GM10248 (cell line): ENCODE measurements around the gene ACOXL.

Experiments used
- CTCF ChIA-PET: fragments of 300-600 bp; sonication (Branson Sonifier 250); formaldehyde crosslinking; extraction: SDS; loops from one replicate; lab custom pipeline; 2021; ENCODE audit warnings: antibody characterized with exemption; lab: Yijun Ruan, JAX
- POLR2A ChIA-PET: fragments of 350-650 bp; sonication (Branson Sonifier 250); formaldehyde crosslinking; extraction: SDS; loops from one replicate; lab custom pipeline; 2020; ENCODE audit warnings: antibody characterized with exemption; lab: Yijun Ruan, JAX
- DNase-seq: peaks from one replicate; pipeline ENCODE4 v3.0.0; 2012; ENCODE audit errors: extremely low spot score
- TF ChIP-seq, protein P1 (sequence below): IDR thresholded peaks from 2 replicates; pipeline ENCODE4 v1.5.1; 2012; ENCODE audit warnings: mild to moderate bottlenecking, low read depth; ENCODE audit errors: extremely low read depth, missing control alignments, control extremely low read depth

The ACOXL gene

DNA sequence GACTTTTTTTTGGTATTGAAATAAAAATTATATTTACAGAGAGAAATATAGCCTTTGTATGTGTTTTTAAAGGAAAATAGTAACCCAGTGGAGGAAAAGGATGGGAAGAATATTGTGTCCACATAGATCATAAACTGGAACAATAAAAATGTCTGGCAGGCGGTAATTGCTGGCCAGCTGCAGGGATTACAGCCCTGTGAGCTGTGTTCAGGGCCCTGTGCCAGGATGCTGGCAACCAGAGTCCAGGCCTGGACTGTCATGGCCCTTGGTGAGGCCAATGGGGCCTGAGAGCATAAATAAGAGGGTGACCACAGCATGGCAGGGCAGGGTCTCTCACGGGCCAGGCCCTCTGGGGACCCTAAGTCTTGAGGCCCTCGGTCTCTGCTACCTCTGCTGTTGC, 171.2 kb downstream of the ACOXL start:
- CTCF ChIA-PET = no interaction called here
- TF ChIP-seq, protein P1, sequence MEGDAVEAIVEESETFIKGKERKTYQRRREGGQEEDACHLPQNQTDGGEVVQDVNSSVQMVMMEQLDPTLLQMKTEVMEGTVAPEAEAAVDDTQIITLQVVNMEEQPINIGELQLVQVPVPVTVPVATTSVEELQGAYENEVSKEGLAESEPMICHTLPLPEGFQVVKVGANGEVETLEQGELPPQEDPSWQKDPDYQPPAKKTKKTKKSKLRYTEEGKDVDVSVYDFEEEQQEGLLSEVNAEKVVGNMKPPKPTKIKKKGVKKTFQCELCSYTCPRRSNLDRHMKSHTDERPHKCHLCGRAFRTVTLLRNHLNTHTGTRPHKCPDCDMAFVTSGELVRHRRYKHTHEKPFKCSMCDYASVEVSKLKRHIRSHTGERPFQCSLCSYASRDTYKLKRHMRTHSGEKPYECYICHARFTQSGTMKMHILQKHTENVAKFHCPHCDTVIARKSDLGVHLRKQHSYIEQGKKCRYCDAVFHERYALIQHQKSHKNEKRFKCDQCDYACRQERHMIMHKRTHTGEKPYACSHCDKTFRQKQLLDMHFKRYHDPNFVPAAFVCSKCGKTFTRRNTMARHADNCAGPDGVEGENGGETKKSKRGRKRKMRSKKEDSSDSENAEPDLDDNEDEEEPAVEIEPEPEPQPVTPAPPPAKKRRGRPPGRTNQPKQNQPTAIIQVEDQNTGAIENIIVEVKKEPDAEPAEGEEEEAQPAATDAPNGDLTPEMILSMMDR = no peak
- DNase-seq = no peak
- POLR2A ChIA-PET = no interaction called here

DNA sequence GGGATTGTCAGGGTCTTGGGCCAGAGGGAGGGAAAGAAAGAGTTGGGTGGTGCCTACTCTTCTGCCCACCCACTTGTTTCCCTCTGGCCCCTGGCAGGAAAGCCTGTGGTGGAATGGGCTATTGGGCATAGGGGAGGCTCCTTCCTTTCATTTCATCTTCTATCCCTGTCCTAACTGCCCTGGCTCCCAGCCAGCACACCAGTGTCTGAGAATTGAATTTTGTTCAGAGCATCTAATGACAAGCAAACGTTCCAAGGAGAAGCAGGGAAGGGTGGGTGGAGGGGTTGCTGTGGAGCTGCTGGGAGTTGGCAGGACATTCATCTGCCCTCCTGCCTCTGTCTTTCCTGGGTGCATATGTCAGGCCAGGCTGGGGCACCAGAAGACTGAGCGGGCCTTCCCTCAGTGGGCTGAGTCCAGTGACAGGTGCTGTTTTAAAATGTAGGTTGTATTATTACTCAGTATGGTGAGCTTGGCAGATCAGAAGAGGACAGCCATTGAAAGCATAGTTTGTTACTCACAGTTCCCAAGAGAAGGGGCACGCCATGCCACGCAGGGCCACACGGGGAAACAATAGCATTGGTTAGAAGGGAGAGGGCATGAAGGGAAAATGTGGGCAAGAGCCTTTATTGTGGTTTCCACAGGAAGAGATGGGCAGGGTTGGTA, 171.9 kb downstream of the ACOXL start:
- no peak for DNase-seq
- CTCF ChIA-PET = no interaction called here
- TF ChIP-seq, protein P1 = no peak
- POLR2A ChIA-PET = no interaction called here

DNA sequence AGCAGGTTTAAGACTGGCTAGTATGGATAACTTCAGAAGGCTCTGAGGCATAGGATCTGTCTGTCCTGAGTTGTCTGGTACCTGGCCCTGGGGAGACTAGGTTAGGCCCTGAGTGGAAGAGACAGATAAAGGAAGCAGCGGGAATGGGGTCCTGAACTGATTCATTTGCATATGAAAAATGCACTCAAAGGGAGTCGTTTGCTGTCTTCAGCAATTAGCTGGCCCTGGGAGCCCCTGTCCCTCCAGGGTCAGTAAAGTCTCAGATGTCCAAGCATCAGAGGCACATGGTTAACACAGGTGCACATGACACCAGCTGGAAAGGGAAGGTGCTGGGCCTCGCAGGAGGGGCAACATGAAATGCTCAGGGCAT, 172.4 kb downstream of the ACOXL start:
- ChIA-PET POLR2A (no interaction called here), CTCF (interaction anchor here (1.0 kb wide), 1 partner anchor 47 kb away, joined by 3 read pairs; no protein-coding TSS in a partner anchor)
- TF ChIP-seq, protein P1 = no peak
- no peak for DNase-seq

DNA sequence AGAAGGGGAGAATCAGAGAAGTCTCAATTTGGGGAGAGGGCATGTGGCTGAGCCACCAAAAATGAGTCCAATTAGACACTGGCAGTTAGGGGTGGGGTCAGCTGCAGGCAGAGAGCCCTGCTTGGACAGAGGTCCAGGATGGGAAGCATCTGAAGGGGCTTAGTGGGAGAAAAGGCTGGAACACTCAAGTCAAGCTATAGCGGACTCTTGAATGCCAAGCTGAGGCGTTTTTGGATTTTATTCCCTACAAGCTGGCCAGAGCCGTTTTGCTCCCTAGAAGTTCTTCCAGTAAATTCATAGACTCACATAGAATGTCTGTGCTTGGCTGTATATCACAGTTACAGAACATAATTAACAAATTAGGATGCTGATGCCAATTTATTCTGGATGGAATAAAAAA, 172.8 kb downstream of the ACOXL start:
- ChIA-PET CTCF (interaction anchor here (1.0 kb wide), 1 partner anchor 47 kb away, joined by 3 read pairs; no protein-coding TSS in a partner anchor), POLR2A (no interaction called here)
- DNase-seq = no peak
- TF ChIP-seq, protein P1 = no peak

DNA sequence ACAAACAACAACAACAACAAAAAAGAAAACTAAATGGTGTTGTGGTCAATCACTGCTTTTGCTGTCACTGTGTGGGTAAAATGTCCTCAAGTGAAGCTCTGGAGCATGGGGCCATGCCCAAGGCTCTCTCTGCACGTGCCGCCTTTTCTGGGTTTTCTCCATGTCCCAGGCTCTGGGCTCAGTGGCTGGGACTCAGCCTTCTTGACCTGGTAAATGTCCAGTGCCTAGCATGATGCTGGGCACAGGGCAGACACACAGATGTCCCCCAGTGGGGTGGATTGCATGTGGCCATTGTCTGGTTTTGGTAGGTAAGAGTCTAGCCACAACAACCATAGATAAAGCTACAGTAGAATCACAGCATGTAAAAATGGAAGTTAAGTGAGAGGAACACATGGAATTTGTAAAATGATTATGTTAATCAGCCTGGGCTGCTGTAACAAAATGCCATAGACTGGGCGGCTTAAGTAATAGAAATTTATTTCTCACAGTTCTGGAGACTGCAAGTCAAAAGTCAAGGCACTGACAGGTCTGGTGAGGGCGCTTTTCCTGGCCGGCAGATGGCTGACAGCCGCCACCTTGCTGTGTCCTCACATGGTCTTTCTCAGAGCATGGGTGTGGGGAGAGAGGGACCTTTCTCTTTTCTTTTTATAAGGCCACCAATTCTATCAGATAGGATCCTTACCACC, 174.4 kb downstream of the ACOXL start:
- TF ChIP-seq, protein P1 = no peak
- DNase-seq = no peak
- CTCF ChIA-PET = no interaction called here
- POLR2A ChIA-PET = no interaction called here

DNA sequence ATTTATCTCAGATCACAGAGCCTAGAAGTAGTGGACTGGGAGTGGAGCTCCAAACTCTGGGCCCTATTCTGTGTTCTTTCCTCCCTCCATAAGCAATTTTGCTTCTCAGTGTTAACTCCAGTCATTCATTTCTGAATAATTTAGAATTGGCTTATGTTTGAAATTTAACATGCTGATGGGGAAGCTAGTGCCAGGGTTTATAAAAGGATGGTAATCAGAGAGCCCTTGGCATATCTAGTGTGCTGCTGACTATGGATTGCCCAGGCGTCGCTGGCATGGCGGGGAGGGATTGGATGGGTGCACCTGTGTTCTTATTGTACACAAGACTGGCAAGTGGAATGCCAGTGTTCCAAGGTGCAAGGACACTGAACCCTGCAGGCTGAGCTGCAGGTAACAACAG, 177.1 kb downstream of the ACOXL start:
- CTCF ChIA-PET = no interaction called here
- POLR2A ChIA-PET = no interaction called here
- TF ChIP-seq, protein P1 = no peak
- no peak for DNase-seq
